BJ (cell line): ENCODE data around the gene NECAB3. TPM values are rescaled to one million over a fixed set of nuclear protein-coding genes. Genes with fewer than 3 reads are reported as not detected.

ENCODE experiments used
- CTCF ChIA-PET: fragments of 350-600 bp; formaldehyde crosslinking; extraction: SDS; loops from one replicate; lab custom pipeline; 2021; ENCODE audit warnings: antibody characterized with exemption, inconsistent platforms; lab: Yijun Ruan, JAX
- POLR2A ChIA-PET: fragments of 300-600 bp; sonication (Branson Sonifier 250); formaldehyde crosslinking; extraction: SDS; loops from one replicate; lab custom pipeline; 2021; ENCODE audit warnings: antibody characterized with exemption; lab: Charles Lee
- DNase-seq: peaks from one replicate; pipeline ENCODE4 v3.0.0-alpha.2; 2011; ENCODE audit warnings: low read depth
- H3K27me3 ChIP-seq: 2 replicates; pipeline ENCODE4 v1.6.0; 2011; ENCODE audit warnings: low read length; ENCODE audit not compliant: control insufficient read depth, insufficient read depth
- H3K36me3 ChIP-seq: 2 replicates; pipeline ENCODE4 v1.5.1; 2011; ENCODE audit warnings: low read length; ENCODE audit not compliant: control insufficient read depth, insufficient read depth
- H3K4me3 ChIP-seq: 2 replicates; pipeline ENCODE4 v1.5.1; 2011; ENCODE audit warnings: low read depth, mild to moderate bottlenecking, control low read depth, low read length
- polyA plus RNA-seq: library from polyadenylated mRNA; depleted of rRNA; stranded (reverse); fragments of >200 nt; gene quantifications from 2 replicates; pipeline ENCODE4 v1.2.3, GENCODE V29; 2011
- TF ChIP-seq, protein P1 (sequence below): IDR thresholded peaks from 2 replicates; pipeline ENCODE4 v1.5.1; 2011; ENCODE audit warnings: low read depth, mild to moderate bottlenecking, control low read depth, inconsistent platforms, low read length, moderate library complexity; ENCODE audit not compliant: insufficient read depth

NECAB3 gene
- polyA plus RNA-seq, 1 experiment: 20.2 TPM

DNA sequence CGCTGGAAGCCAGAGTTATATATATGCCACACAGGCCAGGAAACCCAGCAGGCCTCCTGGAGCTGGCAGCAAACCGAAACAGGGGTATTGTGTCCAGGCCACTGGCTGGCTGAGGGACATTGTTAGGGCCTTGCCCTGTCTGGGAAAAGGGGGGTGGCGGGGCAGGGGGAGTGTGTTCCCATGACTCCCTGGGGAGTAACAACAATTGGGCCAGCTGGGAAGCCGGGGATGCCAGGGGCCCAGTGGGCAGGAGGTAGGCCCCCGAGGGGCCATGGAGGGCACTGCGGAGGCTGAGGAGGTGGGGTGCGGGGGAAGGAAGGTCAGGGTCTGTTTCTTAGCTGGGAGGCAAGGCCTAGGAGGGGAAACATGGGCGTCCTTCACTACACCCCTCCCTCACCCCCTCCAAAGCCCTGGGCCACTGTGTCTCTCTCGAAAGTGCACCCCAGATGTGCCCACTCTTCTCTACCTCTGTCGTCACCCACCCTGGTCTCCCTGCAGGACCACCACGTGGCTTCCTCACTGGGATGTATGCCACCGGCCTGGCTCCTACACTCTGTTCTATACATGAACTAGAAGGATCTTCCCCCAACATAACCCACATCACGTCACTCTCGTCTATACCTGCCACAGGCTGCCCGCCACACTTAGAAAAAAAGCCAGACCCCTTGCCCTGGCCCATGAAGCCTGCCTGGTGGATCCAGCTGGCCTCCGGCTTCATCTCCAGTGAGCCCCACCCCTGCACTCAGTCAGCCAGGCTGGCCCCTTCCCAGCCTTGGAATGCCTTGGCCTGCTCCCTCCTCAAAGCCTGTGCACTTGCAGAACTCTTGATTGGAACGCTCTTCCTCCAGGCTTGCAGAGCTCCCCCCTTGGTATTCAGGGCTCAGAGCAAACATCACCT lies 19.8 kb upstream of the NECAB3 start:
- ChIA-PET CTCF (interaction anchor here (1.3 kb wide), 1 partner anchor 28 kb away, joined by 3 read pairs; the partner anchor contains the start of gene ACTL10), POLR2A (no interaction called here)
- DNase-seq: no peak
- Histone ChIP-seq H3K36me3 (no peaks in the 10 kb centered on the region), H3K27me3 (no peaks in the 10 kb centered on the region), H3K4me3 (no peak overlapping the region)
- TF ChIP-seq, protein P1, sequence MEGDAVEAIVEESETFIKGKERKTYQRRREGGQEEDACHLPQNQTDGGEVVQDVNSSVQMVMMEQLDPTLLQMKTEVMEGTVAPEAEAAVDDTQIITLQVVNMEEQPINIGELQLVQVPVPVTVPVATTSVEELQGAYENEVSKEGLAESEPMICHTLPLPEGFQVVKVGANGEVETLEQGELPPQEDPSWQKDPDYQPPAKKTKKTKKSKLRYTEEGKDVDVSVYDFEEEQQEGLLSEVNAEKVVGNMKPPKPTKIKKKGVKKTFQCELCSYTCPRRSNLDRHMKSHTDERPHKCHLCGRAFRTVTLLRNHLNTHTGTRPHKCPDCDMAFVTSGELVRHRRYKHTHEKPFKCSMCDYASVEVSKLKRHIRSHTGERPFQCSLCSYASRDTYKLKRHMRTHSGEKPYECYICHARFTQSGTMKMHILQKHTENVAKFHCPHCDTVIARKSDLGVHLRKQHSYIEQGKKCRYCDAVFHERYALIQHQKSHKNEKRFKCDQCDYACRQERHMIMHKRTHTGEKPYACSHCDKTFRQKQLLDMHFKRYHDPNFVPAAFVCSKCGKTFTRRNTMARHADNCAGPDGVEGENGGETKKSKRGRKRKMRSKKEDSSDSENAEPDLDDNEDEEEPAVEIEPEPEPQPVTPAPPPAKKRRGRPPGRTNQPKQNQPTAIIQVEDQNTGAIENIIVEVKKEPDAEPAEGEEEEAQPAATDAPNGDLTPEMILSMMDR: no peak

- no peaks in the 10 kb centered on the region for H3K27me3 ChIP-seq
- ChIA-PET POLR2A (no interaction called here), CTCF (no interaction called here)
- H3K4me3 ChIP-seq: no peak overlapping the region
- TF ChIP-seq, protein P1: no peak
- no peak for DNase-seq
- H3K36me3 ChIP-seq: no peaks in the 10 kb centered on the region
Observed at GRCh38 chr20:33693289-33693688, 19.1 kb upstream of the NECAB3 start.

- ChIA-PET CTCF (interaction anchor here (0.9 kb wide), 1 partner anchor 124 kb away, joined by 3 read pairs; no protein-coding TSS in a partner anchor), POLR2A (no interaction called here)
- no peaks in the 10 kb centered on the region for H3K27me3 ChIP-seq
- DNase-seq: no peak
- TF ChIP-seq, protein P1: no peak
- no peaks in the 10 kb centered on the region for H3K36me3 ChIP-seq
- H3K4me3 ChIP-seq: no peak overlapping the region
Observed at GRCh38 chr20:33689973-33690372, 15.7 kb upstream of the NECAB3 start.

GRCh38 chr20:33689493-33689892 lies 15.3 kb upstream of the NECAB3 start:
- no peak overlapping the region for H3K4me3 ChIP-seq
- no peaks in the 10 kb centered on the region for H3K36me3 ChIP-seq
- CTCF ChIA-PET: interaction anchor here (0.9 kb wide), 1 partner anchor 123 kb away, joined by 3 read pairs; no protein-coding TSS in a partner anchor
- DNase-seq: no peak
- TF ChIP-seq, protein P1: no peak
- no peaks in the 10 kb centered on the region for H3K27me3 ChIP-seq
- POLR2A ChIA-PET: no interaction called here

- Histone ChIP-seq H3K27me3 (no peaks in the 10 kb centered on the region), H3K4me3 (no peak overlapping the region), H3K36me3 (no peaks in the 10 kb centered on the region)
- CTCF ChIA-PET: no interaction called here
- POLR2A ChIA-PET: no interaction called here
- no peak for DNase-seq
- TF ChIP-seq, protein P1: no peak
Observed at GRCh38 chr20:33688938-33689424, 14.8 kb upstream of the NECAB3 start.
